KBM-7 (cell line): Measurements from ENCODE around the gene KLK12.
"Not testable (repeated sequence)": the region's sequence is repeated elsewhere in the genome, so short reads cannot be mapped to it uniquely, and the experiment has no call there.

Experiments used
- DNase-seq: peaks from one replicate; pipeline ENCODE4 v3.0.0-alpha.2; 2015
- in situ Hi-C: fragments of 300-500 bp; cut with MboI; formaldehyde crosslinking; loops from 2 replicates; pipeline ENCODE4 v1.14.3; 2020; ENCODE audit warnings: low sequenced_read_pairs, low pct_unique_long_range_greater_than_20kb, mixed read lengths

Gene KLK12

DNA sequence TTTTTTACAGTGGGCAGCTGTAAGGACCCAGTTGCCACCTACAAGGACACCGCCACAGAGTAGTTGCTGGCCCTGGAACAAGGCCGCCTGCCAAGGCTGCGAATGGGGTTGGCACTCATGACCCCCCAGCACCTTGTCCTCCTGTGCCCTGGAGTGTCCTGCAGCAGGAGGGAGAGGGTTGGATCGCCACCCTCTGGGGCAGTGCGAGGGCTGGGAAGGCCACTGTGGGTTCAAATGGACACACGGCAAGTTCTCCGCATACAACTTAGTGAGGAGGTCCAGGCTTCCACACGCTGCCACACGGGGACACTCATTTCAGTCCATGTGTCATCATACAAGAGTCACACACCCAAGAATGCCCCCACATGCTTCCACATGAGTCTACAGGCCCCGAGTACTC, 34.4 kb downstream of the KLK12 start:
- in situ Hi-C loops: no loop called here
- DNase-seq: no peak

DNA sequence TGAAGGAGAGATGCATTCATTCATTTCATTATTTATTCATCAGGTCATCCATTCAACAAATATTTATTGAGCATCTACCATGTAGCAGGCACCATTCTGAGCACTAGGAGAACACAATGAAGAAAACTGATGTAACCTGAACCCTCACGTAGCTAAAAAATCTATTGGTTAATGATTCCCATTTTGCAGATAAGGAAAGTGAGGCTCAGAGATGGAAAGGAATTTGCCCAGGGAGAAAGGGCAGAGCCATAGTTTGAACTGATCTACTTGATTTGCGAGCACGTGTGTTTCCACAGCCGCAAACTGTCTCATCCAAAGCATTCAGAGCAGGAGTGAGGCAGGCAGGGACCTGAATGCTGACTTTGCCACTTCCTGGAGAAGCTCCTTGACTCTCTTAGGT, 36.1 kb downstream of the KLK12 start:
- no peak for DNase-seq
- in situ Hi-C loops: no loop called here

GRCh38 chr19:50998061-50998460, 36.7 kb downstream of the KLK12 start:
- no peak for DNase-seq
- in situ Hi-C loops: no loop called here

- DNase-seq: no peak
These were observed 40.7 kb downstream of the KLK12 start for GRCh38 chr19:50994129-50994528.

DNA sequence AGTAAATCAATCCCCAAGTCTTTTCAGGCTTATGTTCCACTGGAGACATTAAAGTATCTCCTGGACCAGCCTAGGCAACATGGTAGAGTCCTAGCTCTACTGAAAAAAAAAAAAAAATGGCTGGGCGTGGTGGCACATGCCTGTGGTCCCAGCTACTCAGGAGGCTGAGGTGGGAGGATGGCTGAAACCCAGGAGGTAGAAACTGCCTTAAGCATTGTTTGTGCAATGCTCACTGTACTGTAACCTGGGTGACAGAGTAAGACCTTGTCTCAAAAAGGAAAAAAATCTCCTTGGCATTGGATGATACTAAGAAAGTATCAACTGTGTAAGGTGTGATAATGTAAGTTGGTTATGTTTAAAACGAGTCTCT, 42.2 kb downstream of the KLK12 start:
- in situ Hi-C loops: no loop called here
- DNase-seq: no peak

More at GRCh38 chr19:50994129-50994528, 40.7 kb downstream of the KLK12 start:
- in situ Hi-C loops: no loop called here

DNA sequence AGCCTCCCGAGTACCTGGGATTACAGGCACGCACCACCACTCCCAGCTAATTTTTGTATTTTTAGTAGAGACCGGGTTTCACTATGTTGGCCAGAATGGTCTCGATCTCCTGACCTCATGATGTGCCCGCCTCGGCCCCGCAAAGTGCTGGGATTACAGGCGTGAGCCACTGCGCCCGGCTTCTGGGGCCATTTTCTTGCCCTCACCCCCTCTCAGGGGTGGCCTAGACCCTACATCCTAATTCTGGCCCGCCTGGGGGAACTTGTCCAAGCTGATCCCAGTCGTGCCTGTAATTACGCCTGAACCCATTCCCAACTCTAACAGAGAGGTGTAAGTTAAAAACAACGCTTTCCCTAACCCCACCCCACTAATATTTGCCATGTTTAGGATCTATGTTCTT, 50.4 kb downstream of the KLK12 start:
- DNase-seq, in situ Hi-C loops: not testable (repeated sequence)

DNA sequence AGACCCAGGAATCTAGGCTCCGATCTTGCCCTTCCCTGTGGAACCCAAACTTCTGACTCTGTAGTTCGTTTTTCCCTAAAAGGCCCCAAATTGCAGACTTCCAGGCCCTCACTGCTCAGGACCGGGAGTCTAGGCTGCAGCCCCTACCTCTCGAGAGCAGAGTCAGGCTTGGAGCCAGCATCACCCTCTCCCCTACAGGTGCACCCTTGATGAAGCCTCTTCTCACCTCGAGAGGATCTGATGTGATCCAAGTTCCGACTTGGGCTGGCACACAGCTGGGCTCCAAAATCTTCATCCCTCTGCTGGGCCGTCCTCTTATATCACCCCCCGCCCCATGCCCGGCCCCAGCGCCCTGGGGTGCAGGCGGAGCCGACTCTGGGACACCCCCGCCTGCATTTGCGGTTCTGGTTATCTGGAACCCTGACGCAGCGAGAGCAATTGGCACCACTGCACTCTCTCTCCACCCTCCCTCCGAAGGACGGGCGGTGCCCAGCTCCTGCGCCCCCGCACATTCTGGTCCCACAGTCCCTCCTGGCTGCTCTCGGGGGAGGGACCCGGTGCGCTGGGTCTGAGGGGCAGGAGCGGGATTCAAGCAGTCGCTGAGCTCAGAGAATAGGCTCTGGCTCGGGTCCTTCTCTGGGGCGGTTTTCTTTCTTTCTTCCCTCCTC, 51.0 kb downstream of the KLK12 start, which contains the start of gene KLK7:
Gene KLK7 (minus strand): TSS at position 293 of the 668 bp plus-strand sequence. CDS start 1,518 bp downstream, outside the sequence.
- in situ Hi-C loops: no loop called here

DNA sequence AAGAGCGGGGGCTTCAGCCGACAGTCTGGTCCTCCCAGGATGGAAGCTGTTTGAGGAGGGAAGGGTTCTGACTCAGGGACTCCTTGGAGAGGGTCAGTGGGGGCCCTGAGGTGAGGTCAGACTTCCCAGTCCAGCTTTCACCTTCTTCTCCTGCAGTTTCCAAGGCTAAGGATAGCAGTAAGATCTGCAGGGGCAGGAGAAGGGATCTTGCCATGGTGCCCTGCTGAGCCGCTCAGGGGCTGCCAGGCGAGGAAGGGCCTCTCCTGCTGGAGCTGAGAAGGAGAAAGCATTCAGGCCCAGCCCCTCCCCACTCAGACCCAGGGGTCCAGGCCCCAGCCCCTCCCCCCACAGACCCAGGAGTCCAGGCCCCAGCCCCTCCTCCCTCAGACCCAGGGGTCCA, 52.6 kb downstream of the KLK12 start:
- in situ Hi-C loops: no loop called here
- DNase-seq: no peak

More for the DNA sequence above, 51.0 kb downstream of the KLK12 start, which contains the start of gene KLK7:
- no peak for DNase-seq

GRCh38 chr19:50981587-50982146, 53.1 kb downstream of the KLK12 start:
- DNase-seq: no peak
- in situ Hi-C loops: no loop called here

DNA sequence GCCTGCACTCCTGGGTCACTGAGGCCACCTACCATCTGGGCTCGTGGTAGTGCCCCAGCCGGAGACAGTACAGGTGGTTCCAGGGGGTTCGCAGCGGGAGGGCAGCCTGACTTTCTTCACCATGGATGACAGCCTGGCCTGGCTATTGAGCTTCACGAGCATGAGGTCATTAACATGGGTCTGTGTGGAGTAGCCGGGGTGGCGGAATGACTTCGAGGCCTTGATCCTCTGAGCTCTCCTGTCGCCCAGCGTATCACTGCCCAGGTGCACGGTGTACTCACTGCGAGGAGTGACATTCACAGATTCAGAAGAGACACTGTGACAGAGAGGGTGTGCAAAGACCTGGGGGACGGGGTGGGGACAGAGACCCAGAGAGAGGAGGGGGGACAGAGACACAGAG, 54.6 kb downstream of the KLK12 start:
- in situ Hi-C loops: no loop called here
- DNase-seq: no peak

- in situ Hi-C loops: no loop called here
- DNase-seq: no peak
These were observed 55.0 kb downstream of the KLK12 start for GRCh38 chr19:50979758-50980157.
